ENCODE data around the gene TACR2.

The TACR2 gene

DNA sequence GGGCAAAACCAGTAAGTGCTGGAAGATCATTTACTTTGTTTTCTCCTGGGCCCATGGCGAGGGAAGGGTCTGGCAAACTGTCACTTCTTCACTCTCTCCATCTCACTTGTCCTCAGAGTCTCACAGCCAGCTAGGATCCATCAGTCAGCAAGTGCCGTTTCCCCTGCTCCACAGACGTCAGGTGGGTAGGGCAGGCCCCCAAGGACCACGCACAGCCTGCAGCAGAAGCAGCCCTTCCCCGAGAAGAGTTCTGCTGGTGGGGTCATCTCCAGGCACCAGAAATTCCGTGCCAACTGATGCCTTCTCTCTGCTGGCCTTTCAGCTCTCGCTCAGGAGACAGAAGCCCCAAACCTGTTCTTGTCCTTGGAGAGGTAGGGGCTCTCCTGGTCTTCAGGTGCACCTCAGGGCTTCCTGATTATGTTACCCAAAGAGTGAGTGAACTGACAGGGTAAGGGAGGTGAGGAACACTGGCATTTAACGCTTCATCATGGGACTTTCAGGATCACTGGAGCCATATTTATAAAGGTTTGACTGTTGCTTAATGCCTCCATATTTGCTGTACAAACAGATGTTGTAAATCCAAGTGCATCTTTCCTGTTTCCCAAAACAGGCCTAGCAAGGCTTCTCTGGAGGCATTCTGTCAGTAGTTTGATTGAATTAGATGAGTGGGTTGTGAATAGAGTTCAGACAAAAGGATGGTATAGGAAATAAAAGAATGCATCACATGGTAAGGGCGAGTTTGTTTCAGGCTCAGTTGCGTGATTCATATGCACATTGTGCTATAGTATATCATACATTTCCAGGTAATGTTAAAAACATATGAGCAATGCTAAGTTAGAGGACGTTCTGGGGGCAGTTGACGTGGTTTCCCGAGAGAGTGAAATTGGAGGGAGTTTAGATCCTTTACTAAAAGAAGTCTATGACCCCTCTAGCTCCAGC is 20.9 kb upstream of the TACR2 start:
- TF ChIP-seq ZFX (IDR thresholded peaks at IDR 0.05): no peak
- TF ChIP-seq, protein P1, sequence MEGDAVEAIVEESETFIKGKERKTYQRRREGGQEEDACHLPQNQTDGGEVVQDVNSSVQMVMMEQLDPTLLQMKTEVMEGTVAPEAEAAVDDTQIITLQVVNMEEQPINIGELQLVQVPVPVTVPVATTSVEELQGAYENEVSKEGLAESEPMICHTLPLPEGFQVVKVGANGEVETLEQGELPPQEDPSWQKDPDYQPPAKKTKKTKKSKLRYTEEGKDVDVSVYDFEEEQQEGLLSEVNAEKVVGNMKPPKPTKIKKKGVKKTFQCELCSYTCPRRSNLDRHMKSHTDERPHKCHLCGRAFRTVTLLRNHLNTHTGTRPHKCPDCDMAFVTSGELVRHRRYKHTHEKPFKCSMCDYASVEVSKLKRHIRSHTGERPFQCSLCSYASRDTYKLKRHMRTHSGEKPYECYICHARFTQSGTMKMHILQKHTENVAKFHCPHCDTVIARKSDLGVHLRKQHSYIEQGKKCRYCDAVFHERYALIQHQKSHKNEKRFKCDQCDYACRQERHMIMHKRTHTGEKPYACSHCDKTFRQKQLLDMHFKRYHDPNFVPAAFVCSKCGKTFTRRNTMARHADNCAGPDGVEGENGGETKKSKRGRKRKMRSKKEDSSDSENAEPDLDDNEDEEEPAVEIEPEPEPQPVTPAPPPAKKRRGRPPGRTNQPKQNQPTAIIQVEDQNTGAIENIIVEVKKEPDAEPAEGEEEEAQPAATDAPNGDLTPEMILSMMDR (conservative IDR thresholded peaks at IDR 0.05): no peak
- peak overlapping the region; percentile 76 for H3K27ac ChIP-seq

- TF ChIP-seq, protein P1 (conservative IDR thresholded peaks at IDR 0.05): no peak
- TF ChIP-seq ZFX (IDR thresholded peaks at IDR 0.05): no peak
- H3K27ac ChIP-seq: no peak overlapping the region
Observed at GRCh38 chr10:69435966-69436520, 19.3 kb upstream of the TACR2 start.

DNA sequence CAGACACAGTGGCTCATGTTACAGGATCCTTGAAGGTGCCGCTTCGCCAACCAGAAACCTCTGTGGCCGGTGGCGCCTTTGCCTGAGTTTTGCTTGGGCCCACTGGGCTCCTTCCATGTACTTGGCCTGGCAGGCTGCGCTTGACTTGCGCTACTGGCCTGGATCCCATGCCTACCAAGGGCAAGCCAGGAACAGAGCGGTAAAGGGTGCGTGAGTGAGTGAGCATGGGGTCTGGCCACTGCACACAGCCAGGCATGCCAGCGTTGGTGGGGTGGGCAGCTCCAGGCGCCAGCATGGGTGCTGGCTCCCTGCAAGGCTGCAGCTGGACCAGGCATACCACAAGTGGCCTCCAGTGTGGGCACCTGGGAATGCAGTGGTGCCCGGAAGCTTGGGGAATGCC is 18.2 kb upstream of the TACR2 start:
- H3K27ac ChIP-seq: no peak overlapping the region

GRCh38 chr10:69434169-69434568 is 17.5 kb upstream of the TACR2 start:
- TF ChIP-seq, protein P1 (conservative IDR thresholded peaks at IDR 0.05): no peak
- TF ChIP-seq ZFX (IDR thresholded peaks at IDR 0.05): no peak
- no peak overlapping the region for H3K27ac ChIP-seq

More for the DNA sequence above, 18.2 kb upstream of the TACR2 start:
- TF ChIP-seq, protein P1 (conservative IDR thresholded peaks at IDR 0.05): no peak
- TF ChIP-seq ZFX (IDR thresholded peaks at IDR 0.05): no peak

DNA sequence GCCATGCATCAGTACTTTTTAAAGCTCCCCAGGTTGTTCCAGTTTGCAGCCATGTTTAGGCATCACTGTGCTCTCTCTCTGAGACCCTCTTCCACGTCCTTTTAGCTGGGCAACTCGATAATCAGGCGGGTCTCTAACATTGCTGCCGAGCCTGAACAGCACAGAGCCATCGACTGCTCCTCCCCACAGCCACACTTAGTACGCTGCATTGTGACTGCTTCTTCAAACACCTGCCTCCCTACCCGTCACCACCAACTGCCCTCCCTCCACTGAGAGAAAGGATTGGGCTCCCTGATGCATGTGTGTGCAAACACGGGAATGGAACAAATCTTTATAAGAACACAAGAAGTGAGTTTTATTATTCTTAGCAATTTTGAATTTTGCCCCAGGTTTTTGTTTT is 11.4 kb upstream of the TACR2 start:
- no peak for TF ChIP-seq ZFX (IDR thresholded peaks at IDR 0.05)
- TF ChIP-seq, protein P1 (conservative IDR thresholded peaks at IDR 0.05): no peak
- H3K27ac ChIP-seq: no peak overlapping the region

DNA sequence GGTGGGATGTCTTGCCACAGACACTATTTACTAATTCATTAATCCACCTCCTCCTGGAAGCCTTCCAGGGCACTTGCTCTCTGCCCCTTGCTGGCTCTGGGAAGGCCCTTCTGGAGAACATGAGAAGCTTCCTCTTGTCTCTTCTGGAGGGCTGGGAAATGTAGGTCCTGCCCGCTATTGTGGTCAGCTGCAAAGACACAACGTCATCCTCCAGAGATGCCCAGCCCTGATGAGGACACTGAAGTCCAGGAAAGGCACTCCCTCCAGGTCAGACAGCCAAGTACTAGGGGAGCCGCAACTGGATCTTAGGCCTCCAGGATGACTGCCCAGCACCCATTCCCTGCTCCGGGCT is 9.6 kb upstream of the TACR2 start:
- peak overlapping the region; percentile 76 for H3K27ac ChIP-seq

More for the DNA sequence above, 9.6 kb upstream of the TACR2 start:
- TF ChIP-seq, protein P1 (conservative IDR thresholded peaks at IDR 0.05): no peak
- TF ChIP-seq ZFX (IDR thresholded peaks at IDR 0.05): no peak

Measured in C4-2B (cell line).